ENCODE measurements around the gene SLC5A1.

SLC5A1 gene

GRCh38 chr22:32042924-32043323 is at the start of gene SLC5A1:
Gene SLC5A1 (plus strand): TSS chr22:32043261. CDS start chr22:32043282, 21 bp downstream.
- Mint-ChIP-seq H3K27ac (ENCODE audit: low read depth) (no peak within 1 kb of the TSS), H3K27me3 (peaks cover 84% of the 10 kb centered on the region), H3K9me3 (no peaks in the 10 kb centered on the region), H3K4me3 (no peak within 1 kb of the TSS), H3K4me1 (no peaks in the 10 kb centered on the region), H3K36me3 (ENCODE audit: insufficient read depth) (peaks cover 2% of the 10 kb centered on the region)
- ATAC-seq (replicated peaks; ENCODE audit: extremely low read depth, poor library complexity, severe bottlenecking) (no peak), DNase-seq (ENCODE audit: low spot score in 2 of 2) (no peak)

DNA sequence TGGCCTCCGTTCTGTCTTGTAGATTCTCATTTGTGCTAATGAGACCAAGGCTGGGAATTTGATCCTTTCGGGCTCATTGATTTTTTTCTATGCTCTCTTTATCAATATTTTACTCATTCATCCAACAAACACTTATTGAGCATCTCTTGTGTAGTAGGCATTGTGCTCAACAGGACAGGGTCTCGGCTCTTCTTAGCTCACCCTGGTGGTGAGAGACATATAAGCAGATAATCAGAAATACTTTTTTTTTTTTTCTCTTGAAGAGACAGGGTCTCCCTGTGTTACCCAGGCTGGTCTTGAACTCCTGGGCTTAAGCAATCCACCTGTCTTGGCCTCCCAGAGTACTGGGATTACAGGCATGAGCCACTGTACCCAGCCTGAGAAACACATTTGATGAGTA is 48.0 kb upstream of the SLC5A1 start:
- ATAC-seq (replicated peaks; ENCODE audit: extremely low read depth, poor library complexity, severe bottlenecking) (no peak), DNase-seq (ENCODE audit: low spot score in 2 of 2) (no peak)
- Mint-ChIP-seq H3K9me3 (no peaks in the 10 kb centered on the region), H3K4me3 (no peak overlapping the region), H3K27me3 (peaks cover 41% of the 10 kb centered on the region), H3K27ac (ENCODE audit: low read depth) (no peak overlapping the region), H3K4me1 (no peaks in the 10 kb centered on the region), H3K36me3 (ENCODE audit: insufficient read depth) (peaks cover 2% of the 10 kb centered on the region)

GRCh38 chr22:31995807-31996206 is 47.3 kb upstream of the SLC5A1 start:
- no peaks in the 10 kb centered on the region for H3K4me1 Mint-ChIP-seq
- no peak overlapping the region for H3K4me3 Mint-ChIP-seq
- H3K36me3 Mint-ChIP-seq (ENCODE audit: insufficient read depth): peaks cover 2% of the 10 kb centered on the region
- H3K9me3 Mint-ChIP-seq: no peaks in the 10 kb centered on the region
- no peak for ATAC-seq (replicated peaks; ENCODE audit: extremely low read depth, poor library complexity, severe bottlenecking)
- H3K27ac Mint-ChIP-seq (ENCODE audit: low read depth): no peak overlapping the region
- peaks cover 41% of the 10 kb centered on the region for H3K27me3 Mint-ChIP-seq
- no peak for DNase-seq (ENCODE audit: low spot score in 2 of 2)

DNA sequence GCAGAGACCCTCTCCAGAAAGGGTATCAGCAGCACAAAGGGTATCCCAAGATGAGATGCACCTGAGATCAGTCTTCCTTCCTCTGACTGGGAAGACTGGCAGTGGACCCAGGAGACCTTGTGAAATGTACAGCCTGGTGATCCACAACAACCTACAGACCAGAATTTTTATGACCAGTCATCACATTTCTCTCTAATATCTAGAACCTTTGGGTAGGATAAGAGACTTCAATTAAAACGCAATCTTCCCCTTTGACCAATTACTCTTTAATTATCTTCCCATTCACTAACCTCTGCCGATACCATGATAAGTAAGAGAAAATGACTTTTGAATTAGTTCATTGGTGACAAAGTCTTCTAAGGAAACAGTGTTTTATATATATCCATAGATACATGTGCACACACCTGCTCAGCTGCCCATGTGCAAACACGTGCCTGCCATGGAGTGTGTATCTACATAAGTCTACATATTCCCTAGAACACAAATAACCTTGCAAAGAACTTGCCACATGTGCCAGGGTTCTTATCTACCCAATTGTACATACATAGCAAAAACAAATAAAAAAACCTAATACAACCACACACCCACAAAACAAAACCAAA is 44.2 kb upstream of the SLC5A1 start:
- H3K27me3 Mint-ChIP-seq: peaks cover 58% of the 10 kb centered on the region
- no peak for ATAC-seq (replicated peaks; ENCODE audit: extremely low read depth, poor library complexity, severe bottlenecking)
- DNase-seq (ENCODE audit: low spot score in 2 of 2): no peak
- H3K4me3 Mint-ChIP-seq: no peak overlapping the region
- H3K4me1 Mint-ChIP-seq: no peaks in the 10 kb centered on the region
- H3K27ac Mint-ChIP-seq (ENCODE audit: low read depth): no peak overlapping the region
- H3K9me3 Mint-ChIP-seq: no peaks in the 10 kb centered on the region
- peaks cover 3% of the 10 kb centered on the region for H3K36me3 Mint-ChIP-seq (ENCODE audit: insufficient read depth)

GRCh38 chr22:32000181-32000580 is 42.9 kb upstream of the SLC5A1 start:
- peaks cover 3% of the 10 kb centered on the region for H3K36me3 Mint-ChIP-seq (ENCODE audit: insufficient read depth)
- ATAC-seq (replicated peaks; ENCODE audit: extremely low read depth, poor library complexity, severe bottlenecking): no peak
- H3K4me3 Mint-ChIP-seq: no peak overlapping the region
- no peak for DNase-seq (ENCODE audit: low spot score in 2 of 2)
- no peaks in the 10 kb centered on the region for H3K9me3 Mint-ChIP-seq
- no peaks in the 10 kb centered on the region for H3K4me1 Mint-ChIP-seq
- no peak overlapping the region for H3K27ac Mint-ChIP-seq (ENCODE audit: low read depth)
- peaks cover 69% of the 10 kb centered on the region for H3K27me3 Mint-ChIP-seq

GRCh38 chr22:32005453-32005852 is 37.6 kb upstream of the SLC5A1 start:
- Mint-ChIP-seq H3K36me3 (ENCODE audit: insufficient read depth) (peaks cover 3% of the 10 kb centered on the region), H3K27ac (ENCODE audit: low read depth) (no peak overlapping the region), H3K4me3 (no peak overlapping the region), H3K27me3 (peaks cover 47% of the 10 kb centered on the region), H3K9me3 (no peaks in the 10 kb centered on the region), H3K4me1 (no peaks in the 10 kb centered on the region)
- ATAC-seq (replicated peaks; ENCODE audit: extremely low read depth, poor library complexity, severe bottlenecking): no peak
- DNase-seq (ENCODE audit: low spot score in 2 of 2): no peak

DNA sequence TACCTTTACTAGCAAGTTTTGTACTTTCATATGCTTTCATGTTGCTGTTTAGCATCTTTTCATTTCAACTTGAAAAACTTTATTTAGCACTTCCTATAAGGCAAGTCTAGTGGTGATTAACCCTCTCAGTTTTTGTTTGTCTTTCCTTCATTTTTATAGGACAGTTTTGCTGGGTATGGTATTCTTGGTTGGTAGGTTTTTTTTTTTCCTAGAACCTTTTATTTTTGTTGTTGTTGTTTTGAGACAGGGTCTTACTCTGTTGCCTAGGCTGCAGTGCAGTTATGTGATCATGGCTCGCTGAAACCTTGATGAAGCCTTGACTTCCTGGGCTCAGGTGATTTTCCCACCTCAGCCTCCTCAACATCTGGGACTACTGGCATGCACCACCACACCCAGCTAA is 29.9 kb upstream of the SLC5A1 start:
- Mint-ChIP-seq H3K27ac (ENCODE audit: low read depth) (no peak overlapping the region), H3K36me3 (ENCODE audit: insufficient read depth) (peaks cover 2% of the 10 kb centered on the region), H3K9me3 (peaks cover 7% of the 10 kb centered on the region), H3K27me3 (peaks cover 25% of the 10 kb centered on the region), H3K4me3 (no peak overlapping the region), H3K4me1 (no peaks in the 10 kb centered on the region)
- DNase-seq (ENCODE audit: low spot score in 2 of 2) (no peak), ATAC-seq (replicated peaks; ENCODE audit: extremely low read depth, poor library complexity, severe bottlenecking) (no peak)

- H3K27me3 Mint-ChIP-seq: peaks cover 50% of the 10 kb centered on the region
- DNase-seq (ENCODE audit: low spot score in 2 of 2) (no peak), ATAC-seq (replicated peaks; ENCODE audit: extremely low read depth, poor library complexity, severe bottlenecking) (no peak)
- H3K36me3 Mint-ChIP-seq (ENCODE audit: insufficient read depth): peaks cover 4% of the 10 kb centered on the region
- no peaks in the 10 kb centered on the region for H3K4me1 Mint-ChIP-seq
- H3K9me3 Mint-ChIP-seq: peaks cover 7% of the 10 kb centered on the region
- H3K4me3 Mint-ChIP-seq: no peak overlapping the region
- H3K27ac Mint-ChIP-seq (ENCODE audit: low read depth): no peak overlapping the region
These were observed 27.0 kb upstream of the SLC5A1 start for GRCh38 chr22:32016081-32016480.

GRCh38 chr22:32018056-32018455 is 25.0 kb upstream of the SLC5A1 start:
- peaks cover 2% of the 10 kb centered on the region for H3K36me3 Mint-ChIP-seq (ENCODE audit: insufficient read depth)
- peaks cover 7% of the 10 kb centered on the region for H3K9me3 Mint-ChIP-seq
- peaks cover 51% of the 10 kb centered on the region for H3K27me3 Mint-ChIP-seq
- H3K4me3 Mint-ChIP-seq: no peak overlapping the region
- H3K4me1 Mint-ChIP-seq: no peaks in the 10 kb centered on the region
- no peak overlapping the region for H3K27ac Mint-ChIP-seq (ENCODE audit: low read depth)
- DNase-seq (ENCODE audit: low spot score in 2 of 2): no peak
- ATAC-seq (replicated peaks; ENCODE audit: extremely low read depth, poor library complexity, severe bottlenecking): no peak

GRCh38 chr22:32020117-32020516 is 22.9 kb upstream of the SLC5A1 start:
- DNase-seq (ENCODE audit: low spot score in 2 of 2) (no peak), ATAC-seq (replicated peaks; ENCODE audit: extremely low read depth, poor library complexity, severe bottlenecking) (no peak)
- H3K9me3 Mint-ChIP-seq: no peaks in the 10 kb centered on the region
- peaks cover 2% of the 10 kb centered on the region for H3K36me3 Mint-ChIP-seq (ENCODE audit: insufficient read depth)
- no peak overlapping the region for H3K27ac Mint-ChIP-seq (ENCODE audit: low read depth)
- no peaks in the 10 kb centered on the region for H3K4me1 Mint-ChIP-seq
- peaks cover 51% of the 10 kb centered on the region for H3K27me3 Mint-ChIP-seq
- no peak overlapping the region for H3K4me3 Mint-ChIP-seq

DNA sequence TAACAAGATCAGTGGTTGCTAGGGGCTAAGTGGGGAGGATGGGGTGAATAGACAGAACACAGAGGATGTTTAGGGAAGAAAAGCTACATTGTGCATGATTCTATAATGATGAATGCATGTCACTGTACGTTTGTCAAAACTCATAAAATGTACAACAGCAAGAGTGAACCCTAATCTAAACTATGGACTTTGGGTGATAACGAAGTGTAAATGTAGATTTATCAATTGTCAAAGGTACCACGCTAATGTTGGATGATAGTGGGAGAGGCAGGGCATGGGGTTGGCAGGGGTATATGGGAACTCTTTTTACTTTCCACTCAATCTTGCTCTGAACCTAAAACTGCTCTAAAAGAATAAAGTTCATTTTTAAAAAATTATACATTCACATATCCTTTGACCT is 21.3 kb upstream of the SLC5A1 start:
- DNase-seq (ENCODE audit: low spot score in 2 of 2) (no peak), ATAC-seq (replicated peaks; ENCODE audit: extremely low read depth, poor library complexity, severe bottlenecking) (no peak)
- no peak overlapping the region for H3K4me3 Mint-ChIP-seq
- peaks cover 46% of the 10 kb centered on the region for H3K27me3 Mint-ChIP-seq
- no peak overlapping the region for H3K27ac Mint-ChIP-seq (ENCODE audit: low read depth)
- H3K36me3 Mint-ChIP-seq (ENCODE audit: insufficient read depth): peaks cover 2% of the 10 kb centered on the region
- no peaks in the 10 kb centered on the region for H3K9me3 Mint-ChIP-seq
- no peaks in the 10 kb centered on the region for H3K4me1 Mint-ChIP-seq

DNA sequence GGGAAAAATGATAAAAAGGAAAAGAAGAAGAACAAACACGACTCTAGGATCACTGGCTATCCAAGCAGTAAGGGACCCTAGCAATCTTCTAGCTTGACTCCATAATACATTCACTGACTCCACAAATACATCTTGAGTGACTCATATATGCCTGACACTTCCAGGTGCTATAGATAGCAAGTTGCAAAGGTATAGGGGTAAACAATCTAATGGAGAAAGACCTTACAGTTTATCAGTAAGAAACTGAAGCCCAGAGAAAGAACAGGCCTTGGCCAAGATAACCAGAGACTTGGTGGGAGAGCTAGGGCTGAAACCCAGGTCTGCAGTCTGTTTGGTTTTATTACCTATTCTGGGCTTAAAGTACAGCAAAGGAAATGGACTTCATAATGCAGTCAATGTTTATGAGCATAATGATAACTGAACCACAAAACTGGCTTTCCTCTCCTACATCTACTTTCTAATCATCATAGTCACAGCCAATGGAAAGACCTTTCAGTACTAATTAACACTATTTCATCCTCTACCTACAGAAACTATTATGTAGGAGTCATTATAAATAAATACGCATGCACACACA is 19.7 kb upstream of the SLC5A1 start:
- Mint-ChIP-seq H3K27me3 (peaks cover 32% of the 10 kb centered on the region), H3K36me3 (ENCODE audit: insufficient read depth) (peaks cover 2% of the 10 kb centered on the region), H3K4me3 (no peak overlapping the region), H3K9me3 (no peaks in the 10 kb centered on the region), H3K4me1 (no peaks in the 10 kb centered on the region), H3K27ac (ENCODE audit: low read depth) (no peak overlapping the region)
- DNase-seq (ENCODE audit: low spot score in 2 of 2) (no peak), ATAC-seq (replicated peaks; ENCODE audit: extremely low read depth, poor library complexity, severe bottlenecking) (no peak)

DNA sequence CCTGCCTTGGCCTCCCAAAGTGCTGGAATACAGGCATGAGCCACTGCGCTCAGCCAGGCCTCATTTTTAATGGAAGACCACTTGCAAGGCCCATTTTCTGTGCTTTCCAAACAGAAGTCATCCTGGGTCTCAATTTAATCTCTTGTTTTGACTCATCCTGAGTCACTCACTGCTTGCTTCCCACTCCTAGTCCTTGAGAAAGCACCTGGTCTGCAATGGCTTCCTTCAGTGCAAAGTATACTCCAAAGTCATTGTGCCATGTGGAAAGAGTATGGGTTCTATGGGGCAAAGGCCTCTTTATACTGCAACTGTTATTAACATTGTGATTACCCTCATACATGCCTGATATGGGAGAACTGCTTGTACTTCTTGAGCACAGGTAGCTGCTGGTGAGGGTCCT is 18.3 kb upstream of the SLC5A1 start:
- Mint-ChIP-seq H3K4me1 (no peaks in the 10 kb centered on the region), H3K36me3 (ENCODE audit: insufficient read depth) (peaks cover 2% of the 10 kb centered on the region), H3K27me3 (peaks cover 30% of the 10 kb centered on the region), H3K27ac (ENCODE audit: low read depth) (no peak overlapping the region), H3K9me3 (no peaks in the 10 kb centered on the region), H3K4me3 (no peak overlapping the region)
- DNase-seq (ENCODE audit: low spot score in 2 of 2): no peak
- ATAC-seq (replicated peaks; ENCODE audit: extremely low read depth, poor library complexity, severe bottlenecking): no peak

All from central memory CD8-positive, alpha-beta T cell (primary cell).